Upper lobe of left lung (tissue), 6 donors: Measurements from ENCODE around the gene CBLB. TPM values are rescaled to one million over a fixed set of nuclear protein-coding genes. Genes with fewer than 3 reads are reported as not detected.
A peak's percentile ranks its signal among the peaks of the same experiment; 100 is the strongest.

Source experiments
- ATAC-seq, 2 donors: fragments of 200-7000 bp; cut with Tn5 transposase; one replicate each; pipeline ENCODE4 v1.9.1; 2022; ENCODE audit warnings: mild to moderate bottlenecking in 2 of 2, moderate library complexity in 2 of 2; ENCODE audit not compliant: low FRiP score in 2 of 2
- DNase-seq, 2 donors: peaks; one replicate each; pipeline ENCODE4 v3.0.0-alpha.2; 2019 to 2020
- H3K27ac ChIP-seq, 4 donors: fragments of 200-600 bp; sonication (generic); one replicate each; pipeline ENCODE4 v1.5.1; 2016 to 2019
- H3K27me3 ChIP-seq, 4 donors: fragments of 200-600 bp; sonication (generic); one replicate each; pipeline ENCODE4 v1.5.1; 2017 to 2019
- H3K36me3 ChIP-seq, 4 donors: fragments of 200-600 bp; sonication (generic); one replicate each; pipeline ENCODE4 v1.5.1; 2016 to 2019
- H3K4me1 ChIP-seq, 4 donors: fragments of 200-600 bp; sonication (generic); one replicate each; pipeline ENCODE4 v1.5.1; 2018 to 2019
- H3K4me3 ChIP-seq, 4 donors: fragments of 200-600 bp; sonication (generic); one replicate each; pipeline ENCODE4 v1.5.1; 2017 to 2019; ENCODE audit warnings: mild to moderate bottlenecking in 2 of 4, moderate library complexity in 1 of 4
- H3K9me3 ChIP-seq, 4 donors: fragments of 200-600 bp; sonication (generic); one replicate each; pipeline ENCODE4 v1.5.1; 2018 to 2019
- EP300 ChIP-seq, 4 donors: sonication (generic); formaldehyde crosslinking; IDR thresholded peaks; one replicate each; pipeline ENCODE4 v1.5.1; 2017; ENCODE audit warnings: antibody characterized with exemption in 4 of 4, control low read depth in 2 of 4
- POLR2A ChIP-seq, 4 donors: fragments of 450-650 bp; IDR thresholded peaks; one replicate each; pipeline ENCODE4 v1.5.1; 2016 to 2017; ENCODE audit warnings: antibody characterized with exemption in 4 of 4, mild to moderate bottlenecking in 2 of 4
- POLR2AphosphoS5 ChIP-seq, 2 donors: sonication (generic); formaldehyde crosslinking; IDR thresholded peaks; one replicate each; pipeline ENCODE4 v1.5.1; 2017; ENCODE audit warnings: antibody characterized with exemption in 2 of 2
- WGBS, 2 donors: methylation state at CpG; one replicate each; pipeline ENCODE4 v1.1.5; 2017 to 2018; 5-methylcytosine and 5-hydroxymethylcytosine counted together
- total RNA-seq, 6 donors: library from RNA; depleted of rRNA in 4 of 6; stranded (reverse); fragments of >200 nt in 4 of 6; gene quantifications; one replicate each; pipeline versions ENCODE4 v1.1.0 to v1.2.1, GENCODE V29; 2016 to 2021
- TF ChIP-seq, protein P1 (sequence below), 6 experiments: fragments of 450-650 bp in 4 of 6; fragments of 200-600 bp in 2 of 6; sonication (generic) in 2 of 6; IDR thresholded peaks; one replicate each; pipeline ENCODE4 v1.5.1; 2016 to 2019; ENCODE audit warnings: antibody characterized with exemption in 6 of 6
- donor health status: DM: no; HTN: no; CAD: no; lungs with moderate emphysema.
- donor health status: DM: no; HTN: yes; CAD: no; lungs with severe emphysema.

The CBLB gene
- total RNA-seq, 6 donors from 2014 or later, result 30.3 to 85.9 (median 32.0) TPM

DNA sequence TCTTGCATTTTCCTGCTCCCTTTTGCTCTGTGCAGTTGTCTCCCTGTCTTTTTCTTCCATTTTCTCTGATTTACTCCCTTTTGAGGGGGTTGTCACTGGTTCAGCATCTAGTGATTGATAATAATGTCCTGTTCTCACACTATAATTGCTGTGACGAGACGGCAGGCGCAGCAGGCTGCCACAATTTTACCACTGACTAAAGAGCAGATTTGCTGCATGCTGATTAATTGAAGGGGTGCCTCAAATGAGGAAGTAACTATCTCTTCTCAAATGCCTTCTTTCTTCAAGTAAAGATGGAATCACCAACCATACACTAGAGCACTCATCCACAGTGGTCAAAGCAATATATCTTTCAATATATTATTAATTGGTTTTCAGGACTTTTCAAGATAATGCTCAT lies 219.3 kb downstream of the CBLB start:
- H3K4me3 ChIP-seq, result no peak overlapping the region
- TF ChIP-seq POLR2AphosphoS5 (IDR thresholded peaks at IDR 0.05) (no peak), POLR2A (IDR thresholded peaks at IDR 0.05) (no peak), EP300 (IDR thresholded peaks at IDR 0.05) (no peak)
- TF ChIP-seq, protein P1, sequence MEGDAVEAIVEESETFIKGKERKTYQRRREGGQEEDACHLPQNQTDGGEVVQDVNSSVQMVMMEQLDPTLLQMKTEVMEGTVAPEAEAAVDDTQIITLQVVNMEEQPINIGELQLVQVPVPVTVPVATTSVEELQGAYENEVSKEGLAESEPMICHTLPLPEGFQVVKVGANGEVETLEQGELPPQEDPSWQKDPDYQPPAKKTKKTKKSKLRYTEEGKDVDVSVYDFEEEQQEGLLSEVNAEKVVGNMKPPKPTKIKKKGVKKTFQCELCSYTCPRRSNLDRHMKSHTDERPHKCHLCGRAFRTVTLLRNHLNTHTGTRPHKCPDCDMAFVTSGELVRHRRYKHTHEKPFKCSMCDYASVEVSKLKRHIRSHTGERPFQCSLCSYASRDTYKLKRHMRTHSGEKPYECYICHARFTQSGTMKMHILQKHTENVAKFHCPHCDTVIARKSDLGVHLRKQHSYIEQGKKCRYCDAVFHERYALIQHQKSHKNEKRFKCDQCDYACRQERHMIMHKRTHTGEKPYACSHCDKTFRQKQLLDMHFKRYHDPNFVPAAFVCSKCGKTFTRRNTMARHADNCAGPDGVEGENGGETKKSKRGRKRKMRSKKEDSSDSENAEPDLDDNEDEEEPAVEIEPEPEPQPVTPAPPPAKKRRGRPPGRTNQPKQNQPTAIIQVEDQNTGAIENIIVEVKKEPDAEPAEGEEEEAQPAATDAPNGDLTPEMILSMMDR (IDR thresholded peaks at IDR 0.05), result no peak
- no peaks in the 10 kb centered on the region for H3K36me3 ChIP-seq
- H3K27me3 ChIP-seq, result no peaks in the 10 kb centered on the region
- WGBS, 2 donors, result 80 to 82% methylated on average over 3 of the region's 3 CpGs
- no peak for ATAC-seq
- no peaks in the 10 kb centered on the region for H3K9me3 ChIP-seq
- no peak for DNase-seq
- no peaks in the 10 kb centered on the region for H3K4me1 ChIP-seq
- H3K27ac ChIP-seq, result no peak overlapping the region

DNA sequence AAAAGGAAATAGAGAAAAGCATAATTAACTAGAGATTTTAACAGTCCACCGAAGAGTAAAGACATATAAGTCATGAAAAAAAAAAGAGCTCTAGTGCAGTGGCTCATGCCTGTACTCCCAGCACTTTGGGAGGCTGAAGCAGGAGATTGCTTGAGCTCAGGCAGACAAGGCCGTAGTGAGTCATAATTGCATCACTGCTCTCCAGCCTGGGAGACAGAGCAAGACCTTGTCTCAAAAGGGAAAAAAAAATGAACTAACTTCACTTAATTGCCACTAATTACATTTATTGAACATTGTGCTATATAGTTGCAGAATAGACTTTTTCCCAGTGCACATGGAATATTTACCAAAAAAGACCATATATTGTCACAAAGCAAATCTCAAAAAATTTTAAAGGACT lies 221.8 kb downstream of the CBLB start:
- H3K9me3 ChIP-seq, result no peaks in the 10 kb centered on the region
- WGBS, 2 donors, result 76 to 82% methylated on average over 2 of the region's 2 CpGs
- H3K36me3 ChIP-seq, result no peaks in the 10 kb centered on the region
- H3K27ac ChIP-seq, result no peak overlapping the region
- H3K27me3 ChIP-seq, result no peaks in the 10 kb centered on the region
- peak in 1 of 2 donors; percentile 90 for ATAC-seq
- no peak overlapping the region for H3K4me3 ChIP-seq
- no peaks in the 10 kb centered on the region for H3K4me1 ChIP-seq
- peak in 1 of 2 donors; percentile 47 for DNase-seq
- TF ChIP-seq EP300 (IDR thresholded peaks at IDR 0.05), result no peak
- TF ChIP-seq POLR2A (IDR thresholded peaks at IDR 0.05), result no peak
- TF ChIP-seq, protein P1 (IDR thresholded peaks at IDR 0.05), result no peak
- no peak for TF ChIP-seq POLR2AphosphoS5 (IDR thresholded peaks at IDR 0.05)

DNA sequence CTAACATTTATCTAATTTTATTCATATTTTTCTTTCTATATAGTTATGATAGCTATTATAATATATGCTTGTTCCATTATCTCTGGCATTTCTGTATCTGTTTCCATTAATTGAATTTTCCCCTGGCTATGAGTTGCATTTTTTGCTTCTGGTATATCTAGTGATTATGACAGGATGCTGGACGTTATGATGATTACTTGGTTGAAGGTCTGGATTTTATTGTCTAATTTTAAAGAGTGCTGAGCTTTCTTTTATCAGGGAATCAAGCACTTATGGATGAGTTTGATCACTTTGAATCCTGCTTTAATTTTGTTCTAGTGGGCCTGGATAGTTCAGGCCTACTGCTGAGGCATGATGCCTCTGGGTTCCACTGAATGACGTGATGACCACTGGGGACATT lies 229.7 kb downstream of the CBLB start:
- no peak for ATAC-seq
- WGBS, 2 donors, result 85 to 87% methylated on average over 2 of the region's 2 CpGs
- Histone ChIP-seq H3K36me3 (no peaks in the 10 kb centered on the region), H3K4me1 (no peaks in the 10 kb centered on the region), H3K27ac (no peak overlapping the region), H3K9me3 (no peaks in the 10 kb centered on the region), H3K4me3 (no peak overlapping the region), H3K27me3 (no peaks in the 10 kb centered on the region)
- TF ChIP-seq POLR2AphosphoS5 (IDR thresholded peaks at IDR 0.05) (no peak), POLR2A (IDR thresholded peaks at IDR 0.05) (no peak), EP300 (IDR thresholded peaks at IDR 0.05) (no peak)
- TF ChIP-seq, protein P1 (IDR thresholded peaks at IDR 0.05), result no peak
- no peak for DNase-seq

DNA sequence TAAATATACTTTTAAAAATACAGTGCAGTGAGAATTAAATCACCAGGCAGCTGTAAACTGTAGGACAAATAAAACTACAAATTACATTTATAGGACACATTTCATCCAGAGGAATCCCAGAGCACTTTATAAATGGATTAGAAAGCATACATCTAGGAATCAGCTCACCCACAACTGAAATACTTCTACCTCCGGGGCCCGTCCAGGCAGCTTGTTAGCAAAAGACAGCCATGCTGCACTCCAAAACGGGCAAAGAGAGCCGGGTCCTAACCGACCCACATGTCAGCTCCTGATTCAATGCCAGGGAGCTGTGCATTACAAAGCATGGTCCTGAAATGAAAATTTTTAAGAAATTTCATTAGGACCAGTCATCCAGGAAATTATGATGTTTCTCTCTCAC lies 234.1 kb downstream of the CBLB start:
- WGBS, 2 donors, result 82 to 85% methylated on average over 5 of the region's 5 CpGs
- H3K27ac ChIP-seq, result no peak overlapping the region
- H3K9me3 ChIP-seq, result no peaks in the 10 kb centered on the region
- ATAC-seq (no peak), DNase-seq (no peak)
- no peaks in the 10 kb centered on the region for H3K36me3 ChIP-seq
- no peak for TF ChIP-seq POLR2A (IDR thresholded peaks at IDR 0.05)
- TF ChIP-seq EP300 (IDR thresholded peaks at IDR 0.05), result no peak
- TF ChIP-seq, protein P1 (IDR thresholded peaks at IDR 0.05), result no peak
- no peak for TF ChIP-seq POLR2AphosphoS5 (IDR thresholded peaks at IDR 0.05)
- no peak overlapping the region for H3K4me3 ChIP-seq
- no peaks in the 10 kb centered on the region for H3K27me3 ChIP-seq
- H3K4me1 ChIP-seq, result no peaks in the 10 kb centered on the region

DNA sequence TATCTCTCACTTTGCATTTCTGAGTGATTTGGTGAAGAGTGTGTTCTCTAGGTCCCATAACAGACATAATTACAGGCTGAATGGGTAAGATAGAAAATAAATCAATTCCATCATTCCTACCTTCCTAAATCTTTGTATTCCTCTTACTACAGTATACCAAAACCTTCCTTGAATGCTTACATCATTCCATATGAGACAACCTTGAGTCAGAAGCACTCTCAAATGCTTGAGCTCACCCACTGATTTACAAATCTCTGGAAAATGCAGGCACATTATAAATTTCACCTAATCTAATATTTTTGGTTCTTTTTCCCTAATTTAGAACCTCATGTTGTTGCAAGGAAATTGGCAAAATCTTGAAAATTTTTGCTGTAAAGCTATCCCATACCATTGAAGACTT lies 239.1 kb downstream of the CBLB start:
- TF ChIP-seq, protein P1 (IDR thresholded peaks at IDR 0.05), result no peak
- TF ChIP-seq EP300 (IDR thresholded peaks at IDR 0.05) (no peak), POLR2A (IDR thresholded peaks at IDR 0.05) (no peak), POLR2AphosphoS5 (IDR thresholded peaks at IDR 0.05) (no peak)
- Histone ChIP-seq H3K27ac (no peak overlapping the region), H3K27me3 (no peaks in the 10 kb centered on the region), H3K4me3 (no peak overlapping the region), H3K9me3 (no peaks in the 10 kb centered on the region), H3K36me3 (no peaks in the 10 kb centered on the region), H3K4me1 (no peaks in the 10 kb centered on the region)
- ATAC-seq (no peak), DNase-seq (no peak)
